ENCODE measurements around the gene SNF8. TPM values are rescaled to one million over a fixed set of nuclear protein-coding genes. Genes with fewer than 3 reads are reported as not detected.

Gene SNF8
- total and polyA plus RNA-seq, 2 donors (not counting 3 experiments of a cell fraction or from before 2014, with no cell fraction given), result 166 to 194 TPM

- peaks cover 5% of the 10 kb centered on the region for H3K4me1 ChIP-seq (ENCODE audit: control insufficient read depth, extremely low read depth, insufficient read depth, low read length)
- intact Hi-C loops (cut with micrococcal nuclease) (no loop called here), dilution Hi-C loops (cut with MboI; ENCODE audit: extremely low pct_ligation_motif_present, low sequenced_read_pairs) (no loop called here)
- H3K9me3 ChIP-seq (replicated peaks; ENCODE audit: control insufficient read depth, insufficient read depth, low read length), result no peaks in the 10 kb centered on the region
- ChIA-PET POLR2A (no interaction called here), CTCF (interaction anchor here (1.2 to 2.0 kb wide), 2 partner anchors 24 to 132 kb away, joined by 5 to 7 read pairs; no protein-coding TSS in a partner anchor)
- no peaks in the 10 kb centered on the region for H3K79me2 ChIP-seq (ENCODE audit: control insufficient read depth, insufficient read depth, low read length)
- TF ChIP-seq MYC (IDR thresholded peaks at IDR 0.05; ENCODE audit: low read depth, low read length) (no peak), GATA2 (IDR thresholded peaks at IDR 0.05; ENCODE audit: insufficient read depth, insufficient read length, low read depth, low read length) (no peak), FOS (IDR thresholded peaks at IDR 0.05; ENCODE audit: borderline replicate concordance, insufficient read depth, low read length) (no peak), CTCF (IDR thresholded peaks at IDR 0.05; ENCODE audit: extremely low read depth in 1 of 2, insufficient read depth in 1 of 2, low read depth in 1 of 2, low read length in 2 of 2) (no peak), JUN (IDR thresholded peaks at IDR 0.05; ENCODE audit: borderline replicate concordance, insufficient read depth, insufficient read length, low read depth) (no peak), POLR2A (IDR thresholded peaks at IDR 0.05; ENCODE audit: low read depth, low read length) (no peak), MAX (IDR thresholded peaks at IDR 0.05; ENCODE audit: insufficient read depth, insufficient read length) (no peak), POLR2AphosphoS5 (IDR thresholded peaks at IDR 0.05; ENCODE audit: insufficient read depth, low read depth, low read length) (no peak), EZH2 (IDR thresholded peaks at IDR 0.05; ENCODE audit: borderline replicate concordance, low read depth, low read length, severe bottlenecking) (no peak)
- no peak overlapping the region for H3K27ac ChIP-seq (ENCODE audit: insufficient read depth, low read depth, low read length)
- H4K20me1 ChIP-seq (replicated peaks; ENCODE audit: control insufficient read depth, extremely low read depth, insufficient read depth, low read length), result no peaks in the 10 kb centered on the region
- no peak overlapping the region for H3K4me3 ChIP-seq (replicated peaks in 1 of 3; ENCODE audit: insufficient read depth in 1 of 3, low read depth in 1 of 3, low read length in 3 of 3)
- H3K27me3 ChIP-seq (ENCODE audit: control insufficient read depth in 2 of 2, insufficient read depth in 2 of 2, low read length in 2 of 2), result no peaks in the 10 kb centered on the region
- no peaks in the 10 kb centered on the region for H3K9me1 ChIP-seq (replicated peaks; ENCODE audit: control insufficient read depth, extremely low read depth, insufficient read depth, low read length)
- no TSS peak for BruUV-seq (replicated peaks)
- DNase-seq (ENCODE audit: low read depth, low spot score), result no peak
- no peak overlapping the region for H3K4me2 ChIP-seq (ENCODE audit: insufficient read depth, low read length)
- no peak overlapping the region for H2AFZ ChIP-seq (ENCODE audit: low read depth, low read length)
- H3K36me3 ChIP-seq (ENCODE audit: control insufficient read depth in 2 of 2, extremely low read depth in 1 of 2, insufficient read depth in 2 of 2, low read length in 2 of 2), result no peaks in the 10 kb centered on the region
- H3K9ac ChIP-seq (replicated peaks; ENCODE audit: extremely low read depth, insufficient read depth, low read length), result no peak overlapping the region
- no peak for FAIRE-seq
Measured at GRCh38 chr17:48903401-48903800, 41.2 kb downstream of the SNF8 start.
